Neural cell (in vitro differentiated cells): ENCODE results near the gene WRAP73. TPM values are rescaled to one million over a fixed set of nuclear protein-coding genes. Genes with fewer than 3 reads are reported as not detected.

Experiments used
- H2AFZ ChIP-seq: fragments of 200-600, 300-800 bp; sonication (generic), shearing (Covaris generic); 2 replicates; pipeline ENCODE4 v1.6.0; 2014; ENCODE audit warnings: low read depth, mild to moderate bottlenecking, antibody characterized with exemption, low read length, moderate library complexity
- H3F3A ChIP-seq: fragments of 200-600 bp; shearing (Covaris generic); 2 replicates; pipeline ENCODE4 v1.6.1; 2016; ENCODE audit warnings: mild to moderate bottlenecking, moderate library complexity, mixed read lengths, antibody characterized with exemption, low read length; ENCODE audit not compliant: insufficient read depth, poor library complexity, severe bottlenecking
- H3K27ac ChIP-seq: fragments of 200-600, 300-800 bp; sonication (generic), shearing (Covaris generic); 2 replicates; pipeline ENCODE4 v1.5.1; 2014; ENCODE audit warnings: mild to moderate bottlenecking, low read length, moderate library complexity
- H3K27me3 ChIP-seq: fragments of 300-800, 200-600 bp; sonication (generic), shearing (Covaris generic); 2 replicates; pipeline ENCODE4 v1.6.0; 2014; ENCODE audit warnings: mild to moderate bottlenecking, low read depth, low read length, moderate library complexity; ENCODE audit not compliant: insufficient read depth
- H3K36me3 ChIP-seq: fragments of 300-800, 200-600 bp; sonication (generic), shearing (Covaris generic); 2 replicates; pipeline ENCODE4 v1.5.1; 2014; ENCODE audit warnings: mild to moderate bottlenecking, antibody characterized with exemption, low read length, moderate library complexity; ENCODE audit not compliant: insufficient read depth
- H3K4me2 ChIP-seq: fragments of 300-800, 200-600 bp; sonication (generic), shearing (Covaris generic); 2 replicates; pipeline ENCODE4 v1.6.0; 2014; ENCODE audit warnings: mild to moderate bottlenecking, low read length
- H3K4me3 ChIP-seq: fragments of 300-800, 200-600 bp; sonication (generic), shearing (Covaris generic); 2 replicates; pipeline ENCODE4 v1.5.1; 2014; ENCODE audit warnings: mild to moderate bottlenecking, low read length, moderate library complexity
- H3K79me2 ChIP-seq: fragments of 200-600 bp; shearing (Covaris generic); replicated peaks from 2 replicates; pipeline ENCODE4 v1.6.0; 2014; ENCODE audit warnings: mild to moderate bottlenecking, low read length, moderate library complexity; ENCODE audit not compliant: insufficient read depth
- H3K9ac ChIP-seq: fragments of 300-800, 200-600 bp; sonication (generic), shearing (Covaris generic); 2 replicates; pipeline ENCODE4 v1.6.1; 2016; ENCODE audit warnings: mild to moderate bottlenecking, low read length, mixed read lengths
- H3K9me2 ChIP-seq: fragments of 200-600 bp; shearing (Covaris generic); 2 replicates; pipeline ENCODE4 v1.6.1; 2016; ENCODE audit warnings: mild to moderate bottlenecking, low read length, mixed read lengths; ENCODE audit not compliant: insufficient read depth
- H3K9me3 ChIP-seq: fragments of 200-600, 300-800 bp; sonication (generic), shearing (Covaris generic); 2 replicates; pipeline ENCODE4 v1.6.1; 2016; ENCODE audit warnings: mild to moderate bottlenecking, mixed run types, low read length, moderate library complexity, mixed read lengths
- H4K20me1 ChIP-seq: fragments of 200-600 bp; shearing (Covaris generic); 2 replicates; pipeline ENCODE4 v1.6.1; 2016; ENCODE audit warnings: mild to moderate bottlenecking, mixed run types; ENCODE audit not compliant: insufficient read depth
- EP300 ChIP-seq: fragments of 450-650 bp; conservative IDR thresholded peaks from 2 replicates; pipeline ENCODE4 v1.6.1; 2014; ENCODE audit warnings: antibody characterized with exemption, mild to moderate bottlenecking, moderate library complexity; ENCODE audit not compliant: poor library complexity, severe bottlenecking
- EZH2 ChIP-seq: fragments of 200-600, 300-800 bp; shearing (Covaris generic), sonication (generic); IDR thresholded peaks from 2 replicates; pipeline ENCODE4 v1.6.1; 2014; ENCODE audit warnings: antibody characterized with exemption, low read length, borderline replicate concordance, mild to moderate bottlenecking; ENCODE audit not compliant: insufficient read depth, poor library complexity, severe bottlenecking
- MXI1 ChIP-seq: fragments of 450-650 bp; conservative IDR thresholded peaks from 2 replicates; pipeline ENCODE4 v1.6.1; 2014; ENCODE audit warnings: antibody characterized with exemption, mild to moderate bottlenecking; ENCODE audit not compliant: poor library complexity, severe bottlenecking
- POLR2AphosphoS5 ChIP-seq: IDR thresholded peaks from 2 replicates; pipeline ENCODE4 v1.6.1; 2012
- RAD21 ChIP-seq: fragments of 450-650 bp; conservative IDR thresholded peaks from 2 replicates; pipeline ENCODE4 v1.6.1; 2014; ENCODE audit warnings: antibody characterized with exemption, mild to moderate bottlenecking, moderate library complexity
- SMC3 ChIP-seq: fragments of 450-650 bp; conservative IDR thresholded peaks from 2 replicates; pipeline ENCODE4 v1.6.1; 2014; ENCODE audit warnings: antibody characterized with exemption, mild to moderate bottlenecking, moderate library complexity; ENCODE audit not compliant: poor library complexity
- TAF1 ChIP-seq: IDR thresholded peaks from 2 replicates; pipeline ENCODE4 v1.6.1; 2012; ENCODE audit warnings: low read depth
- polyA plus RNA-seq: library from polyadenylated mRNA; depleted of rRNA; stranded (reverse); fragments of >200 nt; gene quantifications from 2 replicates; pipeline ENCODE4 v1.2.3, GENCODE V29; 2014
- TF ChIP-seq, protein P1 (sequence below): IDR thresholded peaks from 2 replicates; pipeline ENCODE4 v1.6.1; 2012; ENCODE audit warnings: borderline replicate concordance
- TF ChIP-seq, protein P2 (sequence below): fragments of 450-650 bp; IDR thresholded peaks from 2 replicates; pipeline ENCODE4 v1.5.1; 2014; ENCODE audit warnings: antibody characterized with exemption, mild to moderate bottlenecking, moderate library complexity; ENCODE audit not compliant: poor library complexity, severe bottlenecking

Gene WRAP73
- polyA plus RNA-seq, 1 donor from 2014 or later = 32.9 TPM

GRCh38 chr1:3641816-3642215, 8.1 kb downstream of the WRAP73 start:
- H3K9ac ChIP-seq = no peak overlapping the region
- no peaks in the 10 kb centered on the region for H3F3A ChIP-seq
- no peaks in the 10 kb centered on the region for H3K27me3 ChIP-seq
- H3K36me3 ChIP-seq = peaks cover 7% of the 10 kb centered on the region
- no peak for TF ChIP-seq POLR2AphosphoS5
- TF ChIP-seq RAD21 = no peak
- TF ChIP-seq, protein P1, sequence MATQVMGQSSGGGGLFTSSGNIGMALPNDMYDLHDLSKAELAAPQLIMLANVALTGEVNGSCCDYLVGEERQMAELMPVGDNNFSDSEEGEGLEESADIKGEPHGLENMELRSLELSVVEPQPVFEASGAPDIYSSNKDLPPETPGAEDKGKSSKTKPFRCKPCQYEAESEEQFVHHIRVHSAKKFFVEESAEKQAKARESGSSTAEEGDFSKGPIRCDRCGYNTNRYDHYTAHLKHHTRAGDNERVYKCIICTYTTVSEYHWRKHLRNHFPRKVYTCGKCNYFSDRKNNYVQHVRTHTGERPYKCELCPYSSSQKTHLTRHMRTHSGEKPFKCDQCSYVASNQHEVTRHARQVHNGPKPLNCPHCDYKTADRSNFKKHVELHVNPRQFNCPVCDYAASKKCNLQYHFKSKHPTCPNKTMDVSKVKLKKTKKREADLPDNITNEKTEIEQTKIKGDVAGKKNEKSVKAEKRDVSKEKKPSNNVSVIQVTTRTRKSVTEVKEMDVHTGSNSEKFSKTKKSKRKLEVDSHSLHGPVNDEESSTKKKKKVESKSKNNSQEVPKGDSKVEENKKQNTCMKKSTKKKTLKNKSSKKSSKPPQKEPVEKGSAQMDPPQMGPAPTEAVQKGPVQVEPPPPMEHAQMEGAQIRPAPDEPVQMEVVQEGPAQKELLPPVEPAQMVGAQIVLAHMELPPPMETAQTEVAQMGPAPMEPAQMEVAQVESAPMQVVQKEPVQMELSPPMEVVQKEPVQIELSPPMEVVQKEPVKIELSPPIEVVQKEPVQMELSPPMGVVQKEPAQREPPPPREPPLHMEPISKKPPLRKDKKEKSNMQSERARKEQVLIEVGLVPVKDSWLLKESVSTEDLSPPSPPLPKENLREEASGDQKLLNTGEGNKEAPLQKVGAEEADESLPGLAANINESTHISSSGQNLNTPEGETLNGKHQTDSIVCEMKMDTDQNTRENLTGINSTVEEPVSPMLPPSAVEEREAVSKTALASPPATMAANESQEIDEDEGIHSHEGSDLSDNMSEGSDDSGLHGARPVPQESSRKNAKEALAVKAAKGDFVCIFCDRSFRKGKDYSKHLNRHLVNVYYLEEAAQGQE = no peak
- no peak for TF ChIP-seq MXI1
- no peak for TF ChIP-seq EZH2
- no peak for TF ChIP-seq EP300
- TF ChIP-seq, protein P2, sequence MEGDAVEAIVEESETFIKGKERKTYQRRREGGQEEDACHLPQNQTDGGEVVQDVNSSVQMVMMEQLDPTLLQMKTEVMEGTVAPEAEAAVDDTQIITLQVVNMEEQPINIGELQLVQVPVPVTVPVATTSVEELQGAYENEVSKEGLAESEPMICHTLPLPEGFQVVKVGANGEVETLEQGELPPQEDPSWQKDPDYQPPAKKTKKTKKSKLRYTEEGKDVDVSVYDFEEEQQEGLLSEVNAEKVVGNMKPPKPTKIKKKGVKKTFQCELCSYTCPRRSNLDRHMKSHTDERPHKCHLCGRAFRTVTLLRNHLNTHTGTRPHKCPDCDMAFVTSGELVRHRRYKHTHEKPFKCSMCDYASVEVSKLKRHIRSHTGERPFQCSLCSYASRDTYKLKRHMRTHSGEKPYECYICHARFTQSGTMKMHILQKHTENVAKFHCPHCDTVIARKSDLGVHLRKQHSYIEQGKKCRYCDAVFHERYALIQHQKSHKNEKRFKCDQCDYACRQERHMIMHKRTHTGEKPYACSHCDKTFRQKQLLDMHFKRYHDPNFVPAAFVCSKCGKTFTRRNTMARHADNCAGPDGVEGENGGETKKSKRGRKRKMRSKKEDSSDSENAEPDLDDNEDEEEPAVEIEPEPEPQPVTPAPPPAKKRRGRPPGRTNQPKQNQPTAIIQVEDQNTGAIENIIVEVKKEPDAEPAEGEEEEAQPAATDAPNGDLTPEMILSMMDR = no peak
- no peak for TF ChIP-seq SMC3
- TF ChIP-seq TAF1 = no peak
- H4K20me1 ChIP-seq = no peaks in the 10 kb centered on the region
- no peaks in the 10 kb centered on the region for H3K9me3 ChIP-seq
- H3K9me2 ChIP-seq = no peaks in the 10 kb centered on the region
- no peak overlapping the region for H3K4me2 ChIP-seq
- no peak overlapping the region for H3K27ac ChIP-seq
- H2AFZ ChIP-seq = no peak overlapping the region
- no peaks in the 10 kb centered on the region for H3K79me2 ChIP-seq
- no peak overlapping the region for H3K4me3 ChIP-seq

GRCh38 chr1:3641046-3641760, 8.7 kb downstream of the WRAP73 start:
- no peaks in the 10 kb centered on the region for H3K27me3 ChIP-seq
- TF ChIP-seq TAF1 (no peak), POLR2AphosphoS5 (no peak), RAD21 (no peak), MXI1 (no peak), EP300 (no peak), EZH2 (no peak), SMC3 (no peak)
- TF ChIP-seq, protein P2 = no peak
- TF ChIP-seq, protein P1 = no peak
- H4K20me1 ChIP-seq = no peaks in the 10 kb centered on the region
- no peak overlapping the region for H3K4me2 ChIP-seq
- no peak overlapping the region for H3K27ac ChIP-seq
- peaks cover 7% of the 10 kb centered on the region for H3K36me3 ChIP-seq
- no peaks in the 10 kb centered on the region for H3K79me2 ChIP-seq
- no peak overlapping the region for H3K9ac ChIP-seq
- no peaks in the 10 kb centered on the region for H3K9me3 ChIP-seq
- H3K9me2 ChIP-seq = no peaks in the 10 kb centered on the region
- H3K4me3 ChIP-seq = no peak overlapping the region
- H3F3A ChIP-seq = no peaks in the 10 kb centered on the region
- no peak overlapping the region for H2AFZ ChIP-seq
